Right cardiac atrium (tissue), 5 donors: Measurements from ENCODE around the gene PRPF4. TPM values are rescaled to one million over a fixed set of nuclear protein-coding genes. Genes with fewer than 3 reads are reported as not detected.
A peak's percentile ranks its signal among the peaks of the same experiment; 100 is the strongest.

Experiments used
- ATAC-seq, 2 donors: fragments of 200-7000 bp; cut with Tn5 transposase; one replicate each; pipeline versions ENCODE4 v1.8.0 to v1.9.1; 2020; ENCODE audit warnings: moderate library complexity in 2 of 2, mild to moderate bottlenecking in 1 of 2
- DNase-seq, 3 donors: peaks; one replicate each; pipeline ENCODE4 v3.0.0-alpha.2; 2020
- H3K27ac ChIP-seq: one replicate; pipeline ENCODE4 v1.5.1; 2013; ENCODE audit warnings: mild to moderate bottlenecking, low read length, control low read depth, moderate library complexity
- H3K27me3 ChIP-seq: one replicate; pipeline ENCODE4 v1.6.1; 2013; ENCODE audit not compliant: control insufficient read depth, insufficient read depth
- H3K4me1 ChIP-seq: one replicate; pipeline ENCODE4 v1.6.1; 2013; ENCODE audit warnings: low read length; ENCODE audit not compliant: control insufficient read depth, insufficient read depth
- H3K4me3 ChIP-seq: one replicate; pipeline ENCODE4 v1.5.1; 2013; ENCODE audit warnings: low read length, control low read depth
- H3K9me3 ChIP-seq: one replicate; pipeline ENCODE4 v1.6.1; 2013; ENCODE audit warnings: low read length; ENCODE audit not compliant: control insufficient read depth
- WGBS: extraction: QIAGEN DNeasy Blood & Tissue Kit; methylation state at CpG from one replicate; pipeline ENCODE4 v1.1.7; 2013; 5-methylcytosine and 5-hydroxymethylcytosine counted together
- intact Hi-C, 4 donors: fragments of 100-400 bp; cut with DNase I; formaldehyde crosslinking; loops; one replicate each; pipeline versions ENCODE4 v1.11.0 to v1.14.0; 2022 to 2023
- polyA plus RNA-seq: library from polyadenylated mRNA; stranded (reverse); fragments of 200-250 nt; gene quantifications from one replicate; pipeline ENCODE4 v1.2.3, GENCODE V29; 2013
- total RNA-seq, 4 donors: library from RNA; stranded (reverse); fragmentation: NEBNext Ultra II Directional; extraction: Animal tissue kit (Norgen Biotek cat#: 25700); gene quantifications; one replicate each; pipeline ENCODE4 v1.2.1, GENCODE V29; 2021
- donor health status: healthy with polysubstance abuse.
- donor health status: DM: no; HTN: yes; CAD: no.
- donor health status: DM: no; HTN: no; CAD: no.
- donor health status: DM: no; HTN: yes; CAD: no; lungs with severe emphysema.
- donor health status: DM: yes; HTN: yes; CAD: no.

Gene PRPF4
- total and polyA plus RNA-seq, 5 donors: 7.0 to 12.8 (median 10.7) TPM

DNA sequence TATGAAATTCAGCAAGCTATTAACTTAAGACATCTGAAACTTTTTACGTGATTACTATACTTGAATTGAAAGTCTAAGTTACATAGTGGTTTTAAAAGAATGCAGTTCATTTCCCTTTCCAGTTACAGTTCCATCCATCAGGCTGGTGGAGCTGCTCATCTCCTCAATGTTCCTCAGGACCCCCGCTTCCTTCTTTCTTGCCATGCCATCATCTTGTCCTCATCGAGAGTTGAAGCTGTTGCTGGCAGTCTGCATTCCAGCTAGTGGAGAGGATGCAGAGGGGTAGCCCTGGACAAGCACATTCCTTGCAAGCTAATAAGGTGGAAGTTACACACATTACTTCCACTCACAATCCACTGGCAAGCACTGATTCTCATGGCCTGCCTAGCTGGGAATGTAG is 36.5 kb downstream of the PRPF4 start:
- DNase-seq: no peak
- Histone ChIP-seq H3K4me1 (no peaks in the 10 kb centered on the region), H3K27me3 (no peaks in the 10 kb centered on the region), H3K27ac (no peak overlapping the region), H3K9me3 (no peaks in the 10 kb centered on the region), H3K4me3 (no peak overlapping the region)
- intact Hi-C loops: loop anchor here in 3 of 4 donors (10.0 kb wide), 2 partner anchors 83 to 93 kb away; partner anchors contain the start of gene ALAD (in 2 of the 3)
- ATAC-seq: no peak
- WGBS: 87% methylated on average over 3 of the region's 3 CpGs

DNA sequence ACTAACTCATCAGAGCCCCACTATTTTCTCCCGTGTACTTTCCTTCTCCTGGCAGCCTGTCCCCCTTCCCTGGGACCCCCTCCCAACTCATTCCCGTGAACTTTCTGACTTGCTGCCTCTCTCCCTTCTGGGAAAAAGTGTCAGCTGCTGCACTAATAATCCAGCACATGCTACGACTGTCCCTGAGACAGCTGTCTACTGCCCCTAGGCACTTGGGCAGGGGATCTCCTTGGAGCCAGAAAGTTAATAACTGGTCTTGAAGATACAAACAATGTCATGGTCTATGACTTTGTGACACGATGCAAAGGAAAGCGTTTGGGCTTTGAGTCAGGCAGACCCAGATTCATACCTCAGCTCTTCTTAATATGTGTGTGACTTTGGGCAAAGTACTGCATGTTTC is 37.8 kb downstream of the PRPF4 start:
- 66% methylated on average over 5 of the region's 5 CpGs for WGBS
- Histone ChIP-seq H3K27me3 (no peaks in the 10 kb centered on the region), H3K4me3 (no peak overlapping the region), H3K4me1 (no peaks in the 10 kb centered on the region), H3K9me3 (no peaks in the 10 kb centered on the region), H3K27ac (no peak overlapping the region)
- intact Hi-C loops: loop anchor here in 3 of 4 donors (10.0 kb wide), 2 partner anchors 82 to 92 kb away; partner anchors contain the start of gene ALAD (in 2 of the 3)
- ATAC-seq (no peak), DNase-seq (no peak)

DNA sequence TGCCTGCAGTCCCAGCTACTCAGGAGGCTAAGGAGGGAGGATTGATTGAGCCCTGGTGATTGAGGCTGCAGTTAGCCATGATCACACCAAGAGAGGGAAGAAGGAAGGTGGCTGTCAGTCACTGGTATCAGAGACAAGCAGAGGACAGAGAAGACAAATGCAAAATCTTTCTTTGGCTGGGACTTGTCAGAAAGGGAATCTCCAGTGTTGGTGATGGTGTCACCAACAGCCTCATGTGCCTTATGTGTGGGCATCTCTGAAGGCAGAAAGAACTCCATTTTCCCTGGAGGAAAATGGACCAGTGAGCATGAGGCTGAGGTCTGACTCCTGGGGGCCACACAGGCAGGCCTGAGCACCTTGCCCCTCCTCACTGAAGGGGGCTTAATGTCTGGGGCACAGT is 39.8 kb downstream of the PRPF4 start:
- intact Hi-C loops: loop anchor here in 3 of 4 donors (10.0 kb wide), 2 partner anchors 80 to 90 kb away; partner anchors contain the start of gene ALAD (in 2 of the 3)
- Histone ChIP-seq H3K4me1 (no peaks in the 10 kb centered on the region), H3K27me3 (no peaks in the 10 kb centered on the region), H3K9me3 (no peaks in the 10 kb centered on the region), H3K27ac (no peak overlapping the region), H3K4me3 (no peak overlapping the region)
- DNase-seq: no peak
- no peak for ATAC-seq

DNA sequence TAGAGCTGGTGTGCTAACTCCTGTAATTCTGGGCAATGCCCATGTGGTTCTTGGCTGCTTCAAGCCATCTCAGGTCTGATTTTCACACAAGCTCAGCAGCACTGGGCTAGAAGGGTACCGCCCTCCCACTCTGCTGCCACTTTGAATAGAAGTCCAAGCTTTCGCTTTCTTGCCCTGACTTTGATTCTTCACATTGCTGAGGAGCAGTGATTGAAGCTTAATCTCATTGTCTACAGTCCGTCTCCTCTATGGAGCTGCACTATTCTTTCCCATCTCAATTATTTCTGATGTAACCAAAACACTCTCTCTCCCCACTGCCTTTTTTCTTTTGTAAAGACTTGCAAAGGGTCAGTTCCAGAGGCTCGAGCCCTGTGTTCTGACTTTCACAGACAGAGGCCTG is 40.6 kb downstream of the PRPF4 start:
- intact Hi-C loops: loop anchor here in 3 of 4 donors (10.0 kb wide), 2 partner anchors 79 to 89 kb away; partner anchors contain the start of gene ALAD (in 2 of the 3)
- Histone ChIP-seq H3K27ac (no peak overlapping the region), H3K27me3 (no peaks in the 10 kb centered on the region), H3K4me3 (no peak overlapping the region), H3K4me1 (no peaks in the 10 kb centered on the region), H3K9me3 (no peaks in the 10 kb centered on the region)
- ATAC-seq (no peak), DNase-seq (no peak)
- WGBS: 96% methylated on average over 4 of the region's 4 CpGs

DNA sequence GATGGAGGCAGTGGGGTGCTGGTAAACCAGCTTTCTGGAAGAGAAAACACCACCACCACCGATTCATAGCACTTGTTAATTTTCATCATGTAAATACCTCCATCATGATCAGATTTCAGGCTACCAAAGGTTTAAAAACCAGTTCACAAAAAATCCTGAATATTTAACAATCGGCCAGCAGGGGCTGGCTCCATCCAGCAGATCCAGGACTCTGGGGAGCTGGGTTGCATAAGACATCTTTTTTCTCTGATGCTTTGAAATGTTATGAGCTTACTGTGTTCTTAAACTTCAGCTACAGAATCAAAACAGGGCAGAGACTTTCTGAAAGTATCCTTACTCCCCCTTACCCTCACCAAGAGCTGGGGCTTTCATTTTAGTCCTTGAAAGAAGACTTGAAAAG is 42.3 kb downstream of the PRPF4 start:
- Histone ChIP-seq H3K4me3 (no peak overlapping the region), H3K4me1 (no peaks in the 10 kb centered on the region), H3K27ac (no peak overlapping the region), H3K9me3 (no peaks in the 10 kb centered on the region), H3K27me3 (no peaks in the 10 kb centered on the region)
- DNase-seq (no peak), ATAC-seq (peak in 1 of 2 donors; percentile 50)
- intact Hi-C loops: loop anchor here in 3 of 4 donors (10.0 kb wide), 2 partner anchors 77 to 87 kb away; partner anchors contain the start of gene ALAD (in 2 of the 3)
- WGBS: 74% methylated on average over 2 of the region's 2 CpGs

DNA sequence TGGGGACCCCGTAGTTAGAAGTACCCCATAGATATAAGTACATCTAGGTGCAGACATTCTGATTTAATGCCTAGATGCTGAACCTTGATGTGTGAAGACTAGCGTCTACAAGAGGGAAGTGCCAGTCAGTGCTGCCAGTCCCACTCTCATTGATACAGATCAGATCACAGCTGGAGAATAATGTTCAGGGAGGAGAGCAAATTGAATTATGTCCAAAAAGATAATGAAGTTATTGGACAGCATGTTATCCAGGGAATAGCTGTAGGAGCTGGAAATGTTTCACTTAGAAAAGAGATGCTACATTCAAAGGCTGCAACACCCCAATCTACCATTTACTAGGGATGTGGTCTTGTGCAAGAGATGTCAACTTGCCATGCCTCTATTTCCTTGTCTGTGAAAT is 43.6 kb downstream of the PRPF4 start:
- Histone ChIP-seq H3K9me3 (no peaks in the 10 kb centered on the region), H3K27me3 (no peaks in the 10 kb centered on the region), H3K27ac (no peak overlapping the region), H3K4me3 (no peak overlapping the region), H3K4me1 (no peaks in the 10 kb centered on the region)
- DNase-seq: no peak
- no peak for ATAC-seq
- 92% methylated on average over 2 of the region's 2 CpGs for WGBS
- intact Hi-C loops: loop anchor here in 3 of 4 donors (10.0 kb wide), 2 partner anchors 76 to 86 kb away; partner anchors contain the start of gene ALAD (in 2 of the 3)

DNA sequence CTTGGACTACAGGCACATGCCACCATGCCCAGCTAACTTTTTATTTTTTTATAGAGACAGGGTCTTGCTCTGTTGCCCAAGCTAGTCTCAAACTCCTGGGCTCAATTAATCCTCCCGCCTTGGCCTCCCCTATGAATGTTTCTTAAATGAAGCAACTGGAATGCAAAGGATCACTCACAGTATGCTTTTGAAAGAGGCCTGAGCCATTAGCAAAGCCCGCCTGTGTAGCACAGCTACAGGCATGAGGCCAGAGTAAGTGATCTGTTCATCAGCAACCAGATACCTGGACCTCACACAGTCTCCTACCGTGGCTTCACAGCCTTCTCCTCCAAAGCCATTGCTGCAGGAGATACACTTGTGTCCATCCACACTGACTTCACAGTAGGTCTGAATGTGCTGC is 44.6 kb downstream of the PRPF4 start:
- Histone ChIP-seq H3K9me3 (no peaks in the 10 kb centered on the region), H3K27me3 (no peaks in the 10 kb centered on the region), H3K27ac (no peak overlapping the region), H3K4me3 (no peak overlapping the region), H3K4me1 (no peaks in the 10 kb centered on the region)
- DNase-seq: no peak
- ATAC-seq: no peak
- intact Hi-C loops: no loop called here
- 97% methylated on average over 3 of the region's 3 CpGs for WGBS

DNA sequence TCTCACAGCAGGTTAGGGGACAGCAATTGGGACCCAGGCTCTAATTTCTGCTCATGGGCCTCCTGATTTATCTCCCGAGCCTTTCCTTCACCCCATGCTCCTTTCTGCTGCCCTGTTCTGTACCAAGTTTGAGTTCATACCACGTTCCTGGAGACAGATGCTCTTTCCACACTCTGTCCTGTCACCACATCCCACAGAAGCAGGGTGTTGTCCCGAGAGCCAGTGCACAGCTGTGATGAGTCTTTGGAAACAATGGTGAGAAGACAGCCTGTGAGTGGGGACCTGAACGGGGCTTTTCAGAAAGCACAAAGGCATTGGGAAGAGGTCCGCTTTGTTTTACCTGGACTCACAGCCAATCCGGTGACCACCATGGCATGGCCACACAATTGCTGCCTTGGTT is 47.2 kb downstream of the PRPF4 start:
- H3K4me3 ChIP-seq: no peak overlapping the region
- DNase-seq (no peak), ATAC-seq (no peak)
- WGBS: 78% methylated on average over 6 of the region's 6 CpGs
- intact Hi-C loops: no loop called here
- no peaks in the 10 kb centered on the region for H3K27me3 ChIP-seq
- H3K9me3 ChIP-seq: no peaks in the 10 kb centered on the region
- H3K27ac ChIP-seq: no peak overlapping the region
- H3K4me1 ChIP-seq: no peaks in the 10 kb centered on the region

DNA sequence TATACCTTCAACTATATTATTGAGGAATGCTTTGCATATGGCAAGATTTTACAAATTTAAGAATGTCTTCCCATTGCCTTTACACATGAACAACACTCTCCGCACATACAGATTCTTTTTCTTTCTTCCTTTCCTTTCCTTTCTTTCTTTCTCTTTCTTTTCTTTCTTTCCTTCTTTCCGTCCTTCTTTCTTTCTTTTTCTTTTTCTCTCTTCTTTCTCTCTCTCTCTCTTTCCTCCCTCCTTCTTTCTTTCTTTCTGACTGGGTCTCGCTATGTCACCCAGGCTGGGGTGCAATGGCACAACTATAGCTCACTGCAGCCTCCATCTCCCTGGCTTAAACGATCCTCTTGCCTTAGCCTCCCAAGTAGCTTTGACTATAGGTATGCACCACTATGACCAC is 50.8 kb downstream of the PRPF4 start:
- H3K27me3 ChIP-seq: no peaks in the 10 kb centered on the region
- H3K27ac ChIP-seq: no peak overlapping the region
- intact Hi-C loops: no loop called here
- no peak for ATAC-seq
- no peaks in the 10 kb centered on the region for H3K4me1 ChIP-seq
- H3K4me3 ChIP-seq: no peak overlapping the region
- WGBS: 97% methylated on average over 4 of the region's 4 CpGs
- no peaks in the 10 kb centered on the region for H3K9me3 ChIP-seq
- no peak for DNase-seq

DNA sequence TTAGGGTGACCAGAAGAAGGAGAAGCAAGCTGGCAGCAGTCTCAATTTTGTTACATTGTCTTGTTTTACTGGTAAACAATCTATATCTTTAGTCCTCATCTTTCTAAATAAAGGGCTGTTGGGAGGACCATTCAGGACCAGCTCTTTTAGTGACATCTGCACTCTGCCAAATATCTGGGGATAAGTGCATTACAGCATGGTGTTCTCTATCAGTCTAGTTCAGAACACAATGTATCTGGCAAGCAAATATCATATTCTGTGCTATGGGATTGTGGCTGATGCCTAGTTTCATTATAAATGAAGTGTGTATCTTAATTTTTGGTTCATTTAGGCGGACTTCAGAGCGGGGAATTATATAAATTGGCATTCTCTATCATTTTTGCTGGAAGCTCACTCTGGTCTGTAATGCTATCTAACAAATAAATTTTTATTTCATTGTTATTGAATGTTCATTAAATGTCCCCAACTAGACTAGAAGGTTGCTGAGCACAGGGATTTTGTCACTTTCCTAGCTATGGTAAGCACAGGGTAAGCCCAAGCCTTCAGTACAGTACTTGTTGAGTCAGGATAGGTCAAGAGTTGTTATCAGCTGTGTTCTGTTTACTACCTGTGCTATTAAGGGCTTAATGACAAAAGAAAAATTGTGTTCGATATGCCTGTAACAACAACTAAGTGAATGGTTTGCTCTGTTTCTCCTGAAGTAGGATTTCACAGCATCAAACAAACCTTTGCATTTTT is 52.8 kb downstream of the PRPF4 start:
- H3K27ac ChIP-seq: peak overlapping the region; percentile 52
- no peak for DNase-seq
- H3K9me3 ChIP-seq: no peaks in the 10 kb centered on the region
- H3K27me3 ChIP-seq: no peaks in the 10 kb centered on the region
- intact Hi-C loops: no loop called here
- WGBS: 90% methylated on average over 3 of the region's 3 CpGs
- H3K4me1 ChIP-seq: no peaks in the 10 kb centered on the region
- peak in 1 of 2 donors; percentile 86 for ATAC-seq
- no peak overlapping the region for H3K4me3 ChIP-seq

DNA sequence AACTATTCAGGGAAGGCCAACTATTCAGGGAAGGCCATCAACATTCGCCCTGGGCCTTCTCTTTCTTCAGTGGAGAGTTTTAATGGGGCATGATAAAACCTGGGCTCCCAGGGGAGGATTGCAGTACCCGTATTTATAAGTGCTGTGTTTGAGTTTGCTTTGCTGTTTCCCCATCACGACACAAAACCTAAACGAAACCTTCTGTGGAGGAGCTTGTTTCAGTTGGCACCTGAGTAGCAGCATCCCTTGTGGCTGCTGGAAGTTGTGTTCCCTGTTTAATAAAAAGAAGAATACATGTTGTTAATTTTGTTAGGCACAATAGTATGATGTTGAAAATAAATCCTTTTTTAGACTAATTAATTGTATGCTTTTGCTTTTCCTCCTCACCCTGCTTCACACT is 56.3 kb downstream of the PRPF4 start:
- Histone ChIP-seq H3K27ac (no peak overlapping the region), H3K27me3 (no peaks in the 10 kb centered on the region), H3K4me3 (no peak overlapping the region), H3K4me1 (no peaks in the 10 kb centered on the region), H3K9me3 (no peaks in the 10 kb centered on the region)
- no peak for ATAC-seq
- intact Hi-C loops: no loop called here
- WGBS: 61% methylated on average over 4 of the region's 4 CpGs
- DNase-seq: no peak
